Activated B cell treated with CpG ODN at 0.5 μM for 24 hours (primary cell): ENCODE measurements around the gene ADGRF5. TPM values are rescaled to one million over a fixed set of nuclear protein-coding genes. Genes with fewer than 3 reads are reported as not detected.

Experiments used
- ATAC-seq: fragments of 200-7000 bp; cut with Tn5 transposase; one replicate; pipeline ENCODE4 v1.10.0; 2021; ENCODE audit warnings: low read depth, mild to moderate bottlenecking, moderate library complexity
- CTCF ChIA-PET: fragments of 350-600 bp; sonication (Branson Sonifier 250); formaldehyde crosslinking; loops from one replicate; lab custom pipeline; 2021; ENCODE audit warnings: antibody characterized with exemption; lab: Charles Lee
- POLR2A ChIA-PET: fragments of 350-600 bp; sonication (Branson Sonifier 250); formaldehyde crosslinking; loops from one replicate; lab custom pipeline; 2021; ENCODE audit warnings: antibody characterized with exemption; lab: Charles Lee
- DNase-seq: peaks from one replicate; pipeline ENCODE4 v3.0.0; 2022
- H3K27ac Mint-ChIP-seq: one replicate; pipeline ENCODE4 v1.8.0; 2020; ENCODE audit warnings: mixed read lengths
- H3K27me3 Mint-ChIP-seq: one replicate; pipeline ENCODE4 v1.8.0; 2021; ENCODE audit warnings: mixed read lengths
- H3K36me3 Mint-ChIP-seq: one replicate; pipeline ENCODE4 v1.8.0; 2021; ENCODE audit warnings: low read depth, mixed read lengths
- H3K4me1 Mint-ChIP-seq: one replicate; pipeline ENCODE4 v1.8.0; 2021; ENCODE audit warnings: mixed read lengths
- H3K4me3 Mint-ChIP-seq: one replicate; pipeline ENCODE4 v1.8.0; 2020; ENCODE audit warnings: mild to moderate bottlenecking, mixed read lengths
- H3K9me3 Mint-ChIP-seq: one replicate; pipeline ENCODE4 v1.8.0; 2020; ENCODE audit warnings: mixed read lengths
- intact Hi-C: fragments of 100-400 bp; cut with micrococcal nuclease; formaldehyde crosslinking; loops from one replicate; pipeline ENCODE4 v1.15.1; 2024
- total RNA-seq: library from RNA; stranded (reverse); gene quantifications from 2 replicates; pipeline ENCODE4 v1.2.3, GENCODE V29; 2022
- TF ChIP-seq, protein P1 (sequence below): fragments of 200-600 bp; IDR thresholded peaks from one replicate; pipeline ENCODE4 v1.8.0; 2022; ENCODE audit warnings: antibody characterized with exemption, mild to moderate bottlenecking

The ADGRF5 gene
- total RNA-seq, 1 donor from 2014 or later = not detected

DNA sequence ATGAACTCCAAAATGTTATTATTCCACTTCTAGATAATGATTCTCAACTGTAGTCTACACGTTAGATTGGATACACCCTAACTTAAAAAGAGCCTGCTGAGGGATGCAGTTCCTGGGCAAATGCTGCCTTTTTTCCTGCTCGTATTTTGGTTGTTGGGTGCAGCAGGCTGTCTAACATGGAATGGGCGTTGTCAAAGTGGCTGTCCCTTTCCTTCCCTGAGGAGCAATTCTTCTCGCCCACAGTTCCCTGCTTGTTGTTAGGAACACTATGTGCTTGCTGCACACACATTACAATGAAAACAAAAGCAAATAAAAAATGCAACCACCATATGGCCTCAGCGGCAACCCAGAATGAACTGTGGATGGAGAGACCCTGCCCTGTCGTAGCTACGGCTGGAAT lies 1.7 kb upstream of the ADGRF5 start:
- H3K4me3 Mint-ChIP-seq = no peak overlapping the region
- H3K4me1 Mint-ChIP-seq = no peaks in the 10 kb centered on the region
- CTCF ChIA-PET = no interaction called here
- POLR2A ChIA-PET = no interaction called here
- no peaks in the 10 kb centered on the region for H3K9me3 Mint-ChIP-seq
- no peak for DNase-seq
- no peak overlapping the region for H3K27ac Mint-ChIP-seq
- H3K36me3 Mint-ChIP-seq = no peaks in the 10 kb centered on the region
- intact Hi-C loops = no loop called here
- TF ChIP-seq, protein P1, sequence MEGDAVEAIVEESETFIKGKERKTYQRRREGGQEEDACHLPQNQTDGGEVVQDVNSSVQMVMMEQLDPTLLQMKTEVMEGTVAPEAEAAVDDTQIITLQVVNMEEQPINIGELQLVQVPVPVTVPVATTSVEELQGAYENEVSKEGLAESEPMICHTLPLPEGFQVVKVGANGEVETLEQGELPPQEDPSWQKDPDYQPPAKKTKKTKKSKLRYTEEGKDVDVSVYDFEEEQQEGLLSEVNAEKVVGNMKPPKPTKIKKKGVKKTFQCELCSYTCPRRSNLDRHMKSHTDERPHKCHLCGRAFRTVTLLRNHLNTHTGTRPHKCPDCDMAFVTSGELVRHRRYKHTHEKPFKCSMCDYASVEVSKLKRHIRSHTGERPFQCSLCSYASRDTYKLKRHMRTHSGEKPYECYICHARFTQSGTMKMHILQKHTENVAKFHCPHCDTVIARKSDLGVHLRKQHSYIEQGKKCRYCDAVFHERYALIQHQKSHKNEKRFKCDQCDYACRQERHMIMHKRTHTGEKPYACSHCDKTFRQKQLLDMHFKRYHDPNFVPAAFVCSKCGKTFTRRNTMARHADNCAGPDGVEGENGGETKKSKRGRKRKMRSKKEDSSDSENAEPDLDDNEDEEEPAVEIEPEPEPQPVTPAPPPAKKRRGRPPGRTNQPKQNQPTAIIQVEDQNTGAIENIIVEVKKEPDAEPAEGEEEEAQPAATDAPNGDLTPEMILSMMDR = no peak
- no peak for ATAC-seq
- no peaks in the 10 kb centered on the region for H3K27me3 Mint-ChIP-seq

DNA sequence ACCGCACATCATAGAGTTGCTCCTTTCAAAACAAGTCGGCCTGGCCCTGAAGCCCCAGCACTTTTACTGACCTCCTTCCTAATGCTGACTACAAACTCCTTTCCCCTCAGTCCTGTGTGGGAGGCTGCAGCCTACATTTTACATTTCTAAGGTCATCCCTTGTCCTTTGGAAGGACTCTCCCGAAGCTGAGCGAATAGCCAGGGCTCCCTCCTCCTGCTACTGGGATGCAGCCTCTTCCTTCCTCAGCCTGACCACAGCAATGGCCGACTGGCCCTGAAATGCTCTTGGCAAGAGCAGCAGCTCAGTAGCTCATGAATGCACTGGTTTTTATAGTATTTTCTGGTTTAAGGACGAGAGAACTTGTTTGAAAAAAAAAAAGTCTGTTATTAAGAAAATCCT lies 679 bp downstream of the ADGRF5 start:
- H3K4me1 Mint-ChIP-seq = no peaks in the 10 kb centered on the region
- TF ChIP-seq, protein P1 = no peak
- intact Hi-C loops = no loop called here
- CTCF ChIA-PET = no interaction called here
- DNase-seq = no peak
- H3K9me3 Mint-ChIP-seq = no peaks in the 10 kb centered on the region
- no peaks in the 10 kb centered on the region for H3K27me3 Mint-ChIP-seq
- POLR2A ChIA-PET = no interaction called here
- no peak for ATAC-seq
- no peaks in the 10 kb centered on the region for H3K36me3 Mint-ChIP-seq
- H3K27ac Mint-ChIP-seq = no peak overlapping the region
- no peak overlapping the region for H3K4me3 Mint-ChIP-seq

DNA sequence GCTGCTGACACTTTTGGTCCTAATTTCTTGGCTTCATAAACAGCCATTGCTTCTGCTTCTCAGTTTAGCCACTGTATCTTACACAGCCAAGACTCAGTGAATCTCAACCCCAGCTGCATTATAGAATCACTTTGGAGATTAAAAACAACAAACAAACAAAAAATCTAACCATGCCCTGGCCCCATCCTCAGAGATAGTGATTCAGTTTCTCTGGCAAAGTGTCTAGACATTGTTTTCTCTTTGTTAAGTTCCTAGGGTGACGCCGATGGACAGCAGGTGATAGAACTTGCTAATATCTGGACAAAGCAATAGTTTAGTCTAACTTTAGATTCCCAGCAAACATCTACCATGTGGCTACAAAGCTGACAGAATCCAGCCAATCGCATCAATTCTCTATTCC lies 2.9 kb downstream of the ADGRF5 start:
- H3K4me3 Mint-ChIP-seq = no peak overlapping the region
- no peaks in the 10 kb centered on the region for H3K4me1 Mint-ChIP-seq
- H3K27ac Mint-ChIP-seq = no peak overlapping the region
- TF ChIP-seq, protein P1 = no peak
- POLR2A ChIA-PET = no interaction called here
- H3K9me3 Mint-ChIP-seq = no peaks in the 10 kb centered on the region
- ATAC-seq (no peak), DNase-seq (no peak)
- no peaks in the 10 kb centered on the region for H3K36me3 Mint-ChIP-seq
- intact Hi-C loops = no loop called here
- H3K27me3 Mint-ChIP-seq = no peaks in the 10 kb centered on the region
- CTCF ChIA-PET = no interaction called here

DNA sequence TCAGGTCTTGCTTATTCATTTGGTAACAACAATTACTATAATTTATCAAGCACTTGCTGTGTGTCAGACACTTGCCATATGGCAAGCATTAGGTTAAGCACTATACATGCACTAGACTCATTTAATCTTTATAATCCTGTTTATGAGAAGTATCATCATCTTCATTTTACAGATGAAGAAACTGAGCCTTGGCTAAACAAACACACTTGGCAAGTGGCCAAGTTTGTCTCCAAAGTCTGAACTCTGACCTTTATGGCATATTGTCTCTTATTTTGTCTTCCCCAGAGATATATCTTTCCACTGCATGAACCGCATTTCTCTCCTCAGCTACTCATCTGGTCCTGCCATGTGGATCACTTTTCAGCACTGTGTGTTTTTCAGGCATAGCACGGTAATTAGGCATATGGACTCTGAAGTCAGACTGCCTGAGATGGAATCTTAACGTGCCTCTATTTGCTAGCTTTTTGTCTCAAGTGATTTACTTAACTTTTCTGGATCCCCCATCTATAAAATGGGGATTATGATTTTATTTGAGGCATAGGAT lies 4.7 kb downstream of the ADGRF5 start:
- TF ChIP-seq, protein P1 = no peak
- H3K9me3 Mint-ChIP-seq = no peaks in the 10 kb centered on the region
- no peaks in the 10 kb centered on the region for H3K27me3 Mint-ChIP-seq
- intact Hi-C loops = no loop called here
- ChIA-PET CTCF (no interaction called here), POLR2A (no interaction called here)
- H3K4me3 Mint-ChIP-seq = no peak overlapping the region
- H3K36me3 Mint-ChIP-seq = no peaks in the 10 kb centered on the region
- no peak for ATAC-seq
- H3K4me1 Mint-ChIP-seq = no peaks in the 10 kb centered on the region
- no peak for DNase-seq
- no peak overlapping the region for H3K27ac Mint-ChIP-seq

DNA sequence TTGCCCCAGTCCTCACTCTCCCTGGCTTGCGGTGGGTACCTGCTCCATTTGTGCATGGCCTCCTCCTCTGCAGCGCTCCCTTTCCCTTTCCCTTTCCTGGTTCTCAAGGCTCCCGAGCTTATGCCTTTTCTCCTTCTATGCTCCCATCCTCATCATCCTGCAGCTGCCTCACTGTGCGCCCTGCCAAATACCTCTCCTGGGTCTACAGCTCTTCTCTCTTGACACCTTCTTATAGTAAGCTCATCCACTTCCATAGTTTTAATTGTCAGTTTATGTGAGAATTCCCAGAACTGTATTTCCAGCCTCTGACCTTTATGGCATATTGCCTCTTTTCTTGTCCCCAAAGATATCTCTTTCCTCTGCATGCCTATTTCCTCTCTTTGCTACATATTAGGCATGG lies 5.9 kb downstream of the ADGRF5 start:
- DNase-seq (no peak), ATAC-seq (no peak)
- Mint-ChIP-seq H3K9me3 (no peaks in the 10 kb centered on the region), H3K27ac (no peak overlapping the region), H3K36me3 (no peaks in the 10 kb centered on the region), H3K4me3 (no peak overlapping the region), H3K27me3 (no peaks in the 10 kb centered on the region), H3K4me1 (no peaks in the 10 kb centered on the region)
- ChIA-PET CTCF (no interaction called here), POLR2A (no interaction called here)
- TF ChIP-seq, protein P1 = no peak
- intact Hi-C loops = no loop called here
